MG63 (cell line): ENCODE results near the gene CHAD. TPM values are rescaled to one million over a fixed set of nuclear protein-coding genes. Genes with fewer than 3 reads are reported as not detected.

Experiments used
- DNase-seq: peaks from one replicate; pipeline ENCODE4 v3.0.0-alpha.2; 2020
- H3K27me3 ChIP-seq: fragments of 250-450 bp; sonication (Bioruptor Pico); 2 replicates; pipeline ENCODE4 v1.5.1; 2020; ENCODE audit warnings: mild to moderate bottlenecking, moderate library complexity
- H3K36me3 ChIP-seq: fragments of 250-450 bp; sonication (Bioruptor Pico); 2 replicates; pipeline ENCODE4 v1.5.1; 2020; ENCODE audit warnings: mild to moderate bottlenecking, moderate library complexity
- H3K4me3 ChIP-seq: fragments of 250-450 bp; sonication (Bioruptor Pico); 2 replicates; pipeline ENCODE4 v1.5.1; 2020; ENCODE audit warnings: mild to moderate bottlenecking, moderate library complexity
- H3K9me3 ChIP-seq: fragments of 250-450 bp; sonication (Bioruptor Pico); 2 replicates; pipeline ENCODE4 v1.5.1; 2020; ENCODE audit warnings: mild to moderate bottlenecking, moderate library complexity
- total RNA-seq: library from RNA; depleted of rRNA; stranded (reverse); fragments of >200 nt; shearing (Covaris generic); gene quantifications from 2 replicates; pipeline ENCODE4 v1.2.3, GENCODE V29; 2014; ENCODE audit warnings: low replicate concordance

Gene CHAD
- total RNA-seq, 1 experiment from 2014 or later, result not detected

DNA sequence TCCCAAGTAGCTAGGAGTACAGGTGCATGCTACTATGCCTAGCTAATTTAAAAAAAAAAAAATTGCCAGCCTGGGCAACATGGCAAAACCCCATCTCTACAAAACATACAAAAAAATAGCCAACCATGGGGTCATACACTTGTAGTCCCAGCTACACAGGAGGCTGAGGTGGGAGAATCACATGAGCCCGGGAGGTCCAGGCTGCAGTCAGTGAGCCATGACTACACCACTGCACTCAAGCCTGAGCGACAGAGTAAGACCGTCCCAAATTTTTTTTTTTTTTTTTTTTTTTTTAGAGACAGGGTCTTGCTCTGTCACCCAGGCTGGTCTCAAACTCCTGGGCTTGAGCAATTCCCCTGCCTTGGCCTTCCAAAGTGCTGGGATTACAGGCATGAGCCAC lies 14.8 kb downstream of the CHAD start:
- Histone ChIP-seq H3K4me3 (no peak overlapping the region), H3K27me3 (no peaks in the 10 kb centered on the region), H3K36me3 (no peaks in the 10 kb centered on the region), H3K9me3 (no peaks in the 10 kb centered on the region)
- no peak for DNase-seq

DNA sequence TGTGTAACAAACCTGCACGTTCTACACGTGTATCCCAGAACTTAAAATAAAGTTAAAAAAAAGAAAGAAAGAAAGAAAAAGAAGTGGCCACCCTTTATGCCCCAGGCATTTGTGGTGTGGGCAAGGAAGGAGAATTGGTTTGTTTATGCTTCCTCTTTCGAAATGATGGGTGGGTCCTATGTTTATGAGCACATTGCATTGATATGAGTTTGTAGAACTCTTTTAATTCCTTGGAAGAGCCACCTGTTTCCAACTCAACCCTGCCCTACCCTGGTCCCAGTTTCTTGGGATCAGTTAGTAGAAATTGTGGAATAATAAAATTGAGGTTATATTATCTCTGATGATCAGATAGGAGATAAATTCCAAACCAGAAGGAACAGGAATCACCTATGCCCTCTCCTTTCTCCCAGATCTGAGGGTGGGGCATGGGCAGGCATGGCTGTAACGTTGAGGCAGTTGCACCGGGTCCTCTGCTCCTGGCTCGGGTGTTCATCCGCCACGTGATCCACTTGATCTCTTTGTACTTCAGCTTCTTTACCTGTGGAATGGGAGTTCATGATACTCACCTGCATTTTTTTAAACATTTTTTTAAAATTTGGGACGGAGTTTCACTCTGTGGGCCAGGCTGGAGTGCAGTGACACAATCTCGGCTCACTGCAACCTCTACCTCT lies 15.9 kb downstream of the CHAD start:
- H3K9me3 ChIP-seq, result no peaks in the 10 kb centered on the region
- H3K36me3 ChIP-seq, result no peaks in the 10 kb centered on the region
- H3K27me3 ChIP-seq, result no peaks in the 10 kb centered on the region
- H3K4me3 ChIP-seq, result no peak overlapping the region
- no peak for DNase-seq

DNA sequence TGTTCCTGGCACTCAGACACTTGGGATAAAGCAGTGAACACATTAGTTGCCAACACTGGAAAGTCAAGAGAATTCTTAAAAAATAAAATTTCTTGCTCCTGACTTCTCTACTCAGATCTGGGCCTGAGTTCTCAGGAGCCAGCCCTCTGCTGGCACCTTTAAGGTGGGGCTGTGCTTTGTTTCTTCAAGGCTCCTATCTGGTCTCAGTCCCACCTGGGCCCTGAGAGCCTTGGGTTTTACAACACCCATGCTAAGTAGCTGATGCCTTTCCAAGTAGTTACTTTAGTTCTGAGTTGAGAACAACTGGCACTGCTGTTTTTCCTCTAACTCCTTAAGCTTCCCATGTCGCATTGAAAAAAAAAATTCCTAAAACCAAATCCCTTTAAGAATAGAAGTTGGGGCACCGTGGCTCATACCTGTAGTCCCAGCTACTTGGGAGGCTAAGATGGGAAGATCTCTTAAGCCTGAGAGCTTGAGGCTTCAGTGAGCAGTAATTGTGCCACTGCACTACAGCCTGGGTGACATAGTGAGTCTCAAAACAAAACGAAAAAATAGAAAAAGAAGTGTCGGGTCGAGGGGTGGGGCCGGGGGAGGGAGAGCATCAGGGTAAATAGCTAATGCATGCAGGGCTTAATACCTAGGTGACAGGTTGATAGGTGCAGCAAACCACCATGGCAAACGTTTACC lies 16.6 kb downstream of the CHAD start:
- H3K4me3 ChIP-seq, result no peak overlapping the region
- H3K36me3 ChIP-seq, result no peaks in the 10 kb centered on the region
- no peaks in the 10 kb centered on the region for H3K27me3 ChIP-seq
- DNase-seq, result no peak
- no peaks in the 10 kb centered on the region for H3K9me3 ChIP-seq

DNA sequence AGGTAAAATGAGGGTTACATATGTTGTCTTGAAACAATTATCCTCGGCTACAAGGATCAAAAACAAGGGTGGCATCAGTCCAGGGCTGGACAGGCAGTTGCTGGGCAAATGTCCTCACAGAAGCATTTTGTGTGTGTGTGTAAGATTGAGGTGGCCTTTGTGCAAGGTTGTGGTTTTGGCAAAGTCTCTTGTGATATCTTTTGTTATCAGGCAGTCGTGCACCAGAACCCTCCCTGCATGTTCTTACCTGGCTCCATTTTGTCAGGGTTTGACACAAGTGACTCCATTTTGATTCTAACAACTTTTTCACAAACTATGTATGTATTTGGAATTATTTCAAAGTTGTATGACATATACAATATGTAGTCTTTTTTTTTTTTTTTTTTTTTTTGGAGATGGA lies 20.0 kb downstream of the CHAD start:
- H3K9me3 ChIP-seq, result no peaks in the 10 kb centered on the region
- H3K4me3 ChIP-seq, result no peak overlapping the region
- no peak for DNase-seq
- no peaks in the 10 kb centered on the region for H3K27me3 ChIP-seq
- no peaks in the 10 kb centered on the region for H3K36me3 ChIP-seq

DNA sequence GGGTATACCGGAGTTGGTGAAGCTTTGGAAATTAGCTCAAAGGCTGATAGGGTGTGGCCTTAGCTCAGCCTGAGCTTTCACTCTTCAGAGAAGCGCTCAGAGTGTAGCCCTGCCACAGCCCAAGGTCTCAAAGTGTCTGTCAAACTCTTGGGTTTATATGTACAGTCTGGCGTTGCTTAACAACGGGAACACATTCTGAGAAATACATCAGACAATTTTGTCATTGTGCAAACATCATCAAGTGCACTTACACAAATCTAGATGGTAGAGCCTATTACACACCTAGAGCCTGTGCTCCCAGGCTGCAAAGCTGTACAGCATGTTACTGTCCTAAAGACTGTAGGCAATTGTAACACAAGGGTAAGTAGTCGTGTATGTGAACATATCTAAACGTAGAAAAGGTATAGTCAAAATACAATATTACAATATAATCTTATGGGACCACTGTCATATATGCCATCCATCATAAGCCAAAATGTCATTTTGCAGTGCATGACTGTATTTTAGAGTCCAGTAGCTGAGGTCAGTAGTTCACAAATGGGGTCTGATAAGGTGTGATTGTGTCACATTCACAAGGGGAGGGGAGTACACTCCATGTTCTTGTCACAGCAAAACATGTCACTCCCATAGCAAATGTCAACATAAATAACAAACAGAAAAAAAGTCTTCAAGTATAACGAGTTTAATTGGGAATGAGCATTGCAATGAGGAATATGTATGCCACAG lies 20.6 kb downstream of the CHAD start:
- no peak for DNase-seq
- Histone ChIP-seq H3K36me3 (no peaks in the 10 kb centered on the region), H3K27me3 (no peaks in the 10 kb centered on the region), H3K4me3 (no peak overlapping the region), H3K9me3 (no peaks in the 10 kb centered on the region)

DNA sequence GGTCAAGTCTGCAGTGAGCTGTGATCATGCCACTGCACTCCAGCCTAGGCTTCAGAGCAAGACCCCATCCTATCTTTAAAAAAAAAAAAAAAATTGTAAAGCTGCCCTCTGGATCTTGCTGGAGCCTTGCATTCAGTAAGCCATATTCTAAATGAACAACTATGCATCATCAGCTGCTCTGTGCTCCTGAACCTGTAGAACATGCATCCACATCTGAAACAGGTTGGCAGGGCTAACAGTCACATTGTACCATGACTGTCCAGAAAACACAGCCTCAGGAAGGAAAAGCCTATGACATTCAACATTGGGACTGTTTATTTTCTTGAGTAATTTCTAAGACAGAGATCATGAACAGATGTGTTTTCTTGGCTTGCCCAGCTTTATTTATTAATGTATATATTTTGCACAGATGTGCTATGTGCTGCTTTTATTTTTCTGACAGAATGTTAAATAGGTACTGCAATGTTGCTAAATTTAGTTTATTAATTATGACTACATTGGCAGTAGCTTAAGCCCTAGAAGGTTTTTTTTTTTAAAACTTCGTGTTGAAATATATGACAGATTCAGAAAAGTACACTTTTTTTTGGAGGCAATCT lies 22.9 kb downstream of the CHAD start:
- Histone ChIP-seq H3K4me3 (no peak overlapping the region), H3K9me3 (no peaks in the 10 kb centered on the region), H3K36me3 (no peaks in the 10 kb centered on the region; the same call in 1 of the 2 replicates), H3K27me3 (no peaks in the 10 kb centered on the region)
- no peak for DNase-seq

DNA sequence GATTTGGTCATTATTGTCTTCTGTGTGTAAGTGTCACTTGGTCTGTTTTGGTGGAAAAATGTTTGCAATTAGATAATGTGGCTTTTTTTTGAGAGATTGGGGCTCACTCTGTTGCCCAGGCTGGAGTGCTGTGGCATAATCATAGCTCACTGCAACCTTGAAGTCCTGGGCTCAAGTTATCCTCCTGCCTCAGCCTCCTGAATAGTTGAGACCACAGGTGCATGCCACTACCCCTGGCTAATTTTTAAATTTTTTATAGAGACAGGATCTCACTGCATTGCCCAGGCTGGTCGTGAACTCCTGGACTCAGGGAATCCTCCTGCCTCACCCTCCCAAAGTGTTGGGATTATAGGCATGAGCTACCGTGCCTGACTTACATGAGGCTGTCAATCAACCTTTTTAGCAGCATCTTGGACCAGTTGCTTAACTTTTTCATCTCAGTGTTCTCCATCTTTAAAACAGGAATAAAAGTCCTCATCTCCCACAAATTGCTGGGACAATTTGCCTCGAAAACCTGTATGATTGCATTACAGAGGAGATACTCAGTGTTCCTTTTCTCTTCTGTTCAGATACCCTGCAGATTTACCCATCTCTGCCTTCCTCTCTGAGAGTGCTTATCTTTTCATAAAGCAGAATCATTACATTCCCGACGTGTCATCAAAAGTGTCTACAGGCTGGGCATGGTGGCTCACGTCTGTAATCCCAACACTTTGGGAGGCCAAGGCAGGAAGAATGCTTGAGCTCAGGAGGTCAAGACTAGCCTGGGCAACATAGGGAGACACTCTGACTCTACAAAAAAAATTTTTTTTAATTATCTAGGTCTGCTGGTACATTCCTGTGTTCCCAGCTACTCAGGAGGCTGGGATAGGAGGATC lies 23.6 kb downstream of the CHAD start:
- Histone ChIP-seq H3K36me3 (no peaks in the 10 kb centered on the region; the same call in 1 of the 2 replicates), H3K9me3 (no peaks in the 10 kb centered on the region), H3K4me3 (no peak overlapping the region), H3K27me3 (no peaks in the 10 kb centered on the region)
- no peak for DNase-seq

DNA sequence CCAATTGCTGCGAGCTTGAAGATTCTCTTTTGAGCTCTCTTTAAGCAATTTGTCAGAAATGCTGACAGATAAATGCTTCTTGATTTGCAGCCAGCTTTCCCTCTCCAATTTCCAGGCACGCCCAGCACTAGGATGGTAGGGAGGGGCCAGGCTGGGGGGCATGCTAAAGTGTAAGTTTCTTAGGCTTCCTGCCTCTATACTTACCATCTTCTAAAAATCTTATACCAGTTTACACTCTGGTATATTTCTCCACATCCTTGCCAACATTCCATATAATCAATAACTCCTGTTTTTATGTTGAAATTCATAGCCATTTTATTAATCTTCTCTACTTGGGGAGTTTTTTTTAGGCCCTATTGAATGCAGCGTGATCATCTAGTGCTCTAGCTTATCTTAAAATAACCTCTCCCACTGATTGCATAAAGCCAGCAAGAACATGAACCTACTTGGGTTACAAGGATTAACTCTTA lies 25.1 kb downstream of the CHAD start:
- peaks cover 3% of the 10 kb centered on the region; the same call in 1 of the 2 replicates for H3K36me3 ChIP-seq
- DNase-seq, result no peak
- H3K4me3 ChIP-seq, result no peak overlapping the region
- H3K9me3 ChIP-seq, result no peaks in the 10 kb centered on the region
- no peaks in the 10 kb centered on the region for H3K27me3 ChIP-seq

DNA sequence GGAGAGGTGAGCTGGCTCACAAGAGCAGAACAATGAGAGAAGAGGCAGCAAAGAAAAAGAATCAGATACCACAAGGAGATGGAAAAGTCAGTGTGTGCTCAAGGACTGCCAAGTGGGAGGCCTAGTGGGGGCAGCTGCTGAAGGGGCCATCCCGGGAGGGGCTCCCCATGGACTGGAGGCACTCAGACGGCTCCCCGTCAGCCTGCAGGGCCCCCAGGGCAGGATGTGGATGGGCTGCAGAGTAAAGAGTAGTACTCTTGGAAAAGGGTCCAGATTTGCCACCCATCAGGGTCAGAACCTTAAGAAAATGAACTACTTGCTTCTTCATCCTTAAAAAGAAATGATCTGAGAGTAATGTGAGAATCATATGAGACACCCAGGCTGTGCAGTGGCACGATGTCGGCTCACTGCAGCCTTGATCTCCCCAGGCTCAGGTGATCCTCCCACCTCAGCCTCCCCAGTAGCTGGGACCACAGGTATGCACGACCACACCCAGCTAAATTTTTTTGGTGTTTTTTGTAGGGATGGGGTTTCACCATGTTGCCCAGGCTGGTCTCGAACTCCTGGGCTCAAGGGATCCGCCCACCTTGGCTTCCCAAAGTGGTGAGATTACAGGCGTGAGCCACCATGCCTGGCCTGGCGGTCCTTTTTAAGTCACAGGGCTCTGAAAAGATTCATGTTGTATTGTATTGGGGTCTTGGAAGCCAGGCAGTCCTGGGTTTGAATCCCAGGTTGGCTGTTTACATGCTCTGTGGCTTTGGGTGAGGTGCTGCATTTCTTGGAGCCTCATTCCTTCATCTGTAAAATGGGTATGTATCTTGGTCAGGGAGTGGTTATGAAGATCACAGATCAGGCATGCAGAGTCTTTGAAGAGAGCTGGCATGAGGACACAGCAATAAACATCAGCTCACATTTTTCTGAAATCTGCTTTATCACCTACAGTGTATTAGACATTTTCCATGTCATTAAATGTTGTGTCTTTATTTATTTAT lies 27.5 kb downstream of the CHAD start:
- Histone ChIP-seq H3K4me3 (no peak overlapping the region), H3K27me3 (no peaks in the 10 kb centered on the region), H3K36me3 (peaks cover 3% of the 10 kb centered on the region; the same call in 1 of the 2 replicates), H3K9me3 (no peaks in the 10 kb centered on the region)
- DNase-seq, result no peak

DNA sequence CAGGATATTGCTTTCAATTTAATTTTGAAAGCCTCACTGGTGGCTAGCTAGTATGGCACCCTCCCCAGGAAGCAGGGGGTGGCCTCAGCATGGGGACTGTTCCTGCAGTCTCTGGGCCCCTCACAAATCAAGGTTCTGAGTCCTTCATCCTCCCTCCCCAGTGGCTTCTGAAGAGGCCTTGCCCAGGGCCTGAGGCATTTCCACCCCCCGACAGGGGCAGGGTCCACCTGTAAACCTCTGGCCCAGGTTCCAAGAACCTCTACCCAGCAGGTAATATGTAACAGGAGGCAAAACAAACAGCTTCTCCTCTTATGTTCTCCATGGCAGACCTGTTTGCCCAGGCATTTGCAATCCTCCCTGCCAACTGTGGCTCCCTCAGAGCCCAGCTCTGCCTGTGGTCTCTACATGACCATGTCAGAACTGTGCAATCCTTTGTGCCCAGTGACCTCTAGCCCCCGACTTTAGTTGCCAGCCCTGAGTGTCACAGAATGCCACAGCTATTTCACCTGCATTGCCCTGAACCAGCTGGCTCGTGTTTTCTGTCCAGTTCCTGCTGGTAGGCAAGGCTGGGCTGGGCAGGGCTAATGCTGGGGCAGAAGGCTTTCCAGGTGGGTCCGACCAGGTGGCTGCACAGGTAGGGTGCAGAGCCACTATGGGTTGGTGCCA lies 28.4 kb downstream of the CHAD start:
- no peaks in the 10 kb centered on the region for H3K9me3 ChIP-seq
- no peaks in the 10 kb centered on the region for H3K27me3 ChIP-seq
- H3K36me3 ChIP-seq, result peaks cover 3% of the 10 kb centered on the region; the same call in 1 of the 2 replicates
- no peak for DNase-seq
- H3K4me3 ChIP-seq, result no peak overlapping the region

DNA sequence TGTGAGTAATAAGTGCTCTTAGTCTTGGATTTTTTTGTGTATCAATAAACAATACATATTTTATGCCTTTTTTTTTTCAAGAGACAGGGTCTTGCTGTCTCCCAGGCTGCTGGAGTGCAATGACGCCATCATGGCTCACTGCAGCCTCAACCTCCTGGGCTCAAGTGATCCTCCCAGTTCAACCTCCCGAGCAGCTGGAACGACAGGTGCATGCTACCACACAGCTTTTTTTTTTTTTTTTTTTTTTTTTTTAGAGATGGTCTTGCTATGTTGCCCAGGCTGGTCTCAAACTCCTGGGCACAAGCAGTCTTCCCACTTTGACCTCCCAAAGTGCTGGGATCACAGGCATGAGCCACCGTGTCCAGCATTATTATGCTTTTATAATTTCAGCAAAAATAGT lies 29.7 kb downstream of the CHAD start:
- H3K4me3 ChIP-seq, result no peak overlapping the region
- no peaks in the 10 kb centered on the region for H3K27me3 ChIP-seq
- H3K9me3 ChIP-seq, result no peaks in the 10 kb centered on the region
- DNase-seq, result no peak
- peaks cover 3% of the 10 kb centered on the region; the same call in 1 of the 2 replicates for H3K36me3 ChIP-seq

DNA sequence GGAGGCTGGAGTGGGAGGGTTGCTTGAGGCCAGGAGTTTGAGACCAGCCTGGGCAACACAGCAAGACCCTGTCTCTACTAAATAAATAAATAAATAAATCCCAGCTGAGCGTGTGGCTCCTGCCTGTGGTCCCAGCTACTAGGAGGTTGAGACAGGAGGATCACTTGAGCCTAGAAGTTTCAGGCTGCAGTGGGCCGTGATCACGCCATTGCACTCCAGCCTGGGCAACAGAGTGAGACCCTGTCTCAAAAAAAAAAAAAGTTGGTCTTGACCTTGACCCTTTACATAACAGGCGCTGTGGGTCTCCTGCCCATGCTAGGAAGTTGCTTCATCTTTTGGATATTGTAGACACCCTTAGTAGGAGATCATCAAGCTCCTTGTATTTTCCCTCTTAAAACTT lies 31.3 kb downstream of the CHAD start:
- Histone ChIP-seq H3K4me3 (no peak overlapping the region), H3K27me3 (no peaks in the 10 kb centered on the region), H3K36me3 (peaks cover 3% of the 10 kb centered on the region; the same call in 1 of the 2 replicates), H3K9me3 (no peaks in the 10 kb centered on the region)
- DNase-seq, result no peak

DNA sequence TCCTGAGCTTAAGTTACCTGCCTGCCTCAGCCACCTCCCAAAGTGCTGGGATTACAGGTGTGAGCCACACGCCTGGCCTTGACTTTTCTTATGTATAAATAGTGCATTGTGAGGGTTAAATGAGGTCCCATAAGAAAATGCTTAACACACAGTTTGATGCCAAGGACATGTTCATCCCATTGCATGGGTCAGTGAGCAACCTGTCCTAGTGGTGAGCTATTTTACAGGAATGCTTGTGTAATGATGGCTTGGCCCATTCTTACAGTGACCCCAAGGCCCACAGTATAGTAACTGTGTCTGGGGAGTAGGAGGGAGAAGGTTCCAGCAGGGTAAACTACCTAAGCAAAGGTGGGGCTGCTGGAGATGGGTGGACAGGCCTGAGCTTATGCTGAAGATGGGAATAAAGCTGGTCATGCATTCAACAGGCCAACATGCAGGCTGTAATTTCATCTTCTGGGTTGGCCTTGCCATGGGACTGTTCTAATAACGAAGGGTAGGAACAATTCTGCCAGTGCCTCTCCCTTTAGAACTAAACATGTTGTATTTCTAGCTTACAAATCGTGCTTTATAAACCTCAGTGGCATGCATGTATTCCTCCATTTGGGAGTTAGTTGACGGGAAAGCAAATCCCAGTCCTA lies 36.4 kb downstream of the CHAD start:
- Histone ChIP-seq H3K4me3 (no peak overlapping the region), H3K36me3 (no peaks in the 10 kb centered on the region; the same call in 1 of the 2 replicates), H3K9me3 (no peaks in the 10 kb centered on the region), H3K27me3 (no peaks in the 10 kb centered on the region)
- no peak for DNase-seq

DNA sequence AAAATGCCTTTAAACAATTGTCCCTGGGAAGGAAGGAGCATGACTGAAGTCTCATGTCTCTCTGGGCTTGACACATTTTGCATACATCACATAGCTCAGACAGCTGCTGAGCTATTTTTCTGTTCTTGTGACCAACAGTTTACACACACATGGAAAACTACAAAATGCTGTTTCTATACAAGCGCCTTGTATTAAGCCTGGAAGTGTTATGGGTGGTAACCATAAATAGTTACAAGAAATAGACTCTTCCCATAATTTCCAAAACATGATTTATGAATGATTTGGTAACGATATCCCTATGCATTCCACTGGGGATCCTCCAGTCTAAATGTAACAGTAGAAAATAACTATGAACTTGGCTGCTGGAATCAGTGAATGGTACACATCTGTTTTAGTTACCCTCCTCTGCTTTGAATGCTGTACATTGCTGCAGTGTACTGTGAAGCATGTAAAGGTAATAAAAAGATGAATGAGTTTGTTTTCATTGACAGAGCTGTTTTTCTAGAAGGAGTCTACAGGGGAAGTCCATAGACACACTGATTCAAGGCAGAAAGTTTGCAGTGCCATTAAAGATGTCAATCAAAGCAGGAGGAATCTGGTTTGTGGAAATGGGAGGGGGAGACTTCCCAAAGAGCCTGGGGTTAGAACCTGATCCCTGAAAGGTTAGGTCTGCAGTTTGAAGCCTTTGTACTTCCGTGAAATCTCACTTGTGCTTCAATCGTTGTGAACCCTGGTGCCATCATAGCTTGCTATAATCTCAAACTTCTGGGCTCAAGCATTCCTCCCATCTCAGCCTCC lies 37.7 kb downstream of the CHAD start:
- Histone ChIP-seq H3K27me3 (no peaks in the 10 kb centered on the region), H3K4me3 (no peak overlapping the region), H3K36me3 (no peaks in the 10 kb centered on the region; the same call in 1 of the 2 replicates), H3K9me3 (no peaks in the 10 kb centered on the region)
- no peak for DNase-seq
